ENCODE data around the gene GRIK5.

The GRIK5 gene

DNA sequence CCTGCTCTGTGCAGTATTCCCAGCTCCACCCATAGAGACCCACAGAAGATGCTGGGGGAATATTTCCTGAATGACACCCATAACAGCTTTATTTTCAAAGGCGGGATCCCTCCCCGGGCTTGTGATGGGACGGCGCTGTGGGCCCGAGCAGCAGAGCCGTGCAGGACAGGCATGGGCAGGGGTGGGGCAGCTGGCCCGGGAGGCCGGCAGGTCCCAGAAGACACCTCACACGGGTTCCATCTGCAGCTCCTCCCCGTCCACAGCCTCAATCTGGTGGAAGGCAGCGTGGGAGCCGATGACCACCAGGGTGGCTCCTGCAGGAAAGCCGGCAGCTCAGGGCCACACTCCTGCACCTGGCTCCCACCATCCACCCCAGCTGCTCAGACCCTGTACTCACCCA is 113.4 kb downstream of the GRIK5 start:
- no peak for DNase-seq (ENCODE audit: low read depth in 3 of 3)

GRCh38 chr19:41955521-41955920 is 114.5 kb downstream of the GRIK5 start:
- no peak for DNase-seq (ENCODE audit: low read depth in 3 of 3)

DNA sequence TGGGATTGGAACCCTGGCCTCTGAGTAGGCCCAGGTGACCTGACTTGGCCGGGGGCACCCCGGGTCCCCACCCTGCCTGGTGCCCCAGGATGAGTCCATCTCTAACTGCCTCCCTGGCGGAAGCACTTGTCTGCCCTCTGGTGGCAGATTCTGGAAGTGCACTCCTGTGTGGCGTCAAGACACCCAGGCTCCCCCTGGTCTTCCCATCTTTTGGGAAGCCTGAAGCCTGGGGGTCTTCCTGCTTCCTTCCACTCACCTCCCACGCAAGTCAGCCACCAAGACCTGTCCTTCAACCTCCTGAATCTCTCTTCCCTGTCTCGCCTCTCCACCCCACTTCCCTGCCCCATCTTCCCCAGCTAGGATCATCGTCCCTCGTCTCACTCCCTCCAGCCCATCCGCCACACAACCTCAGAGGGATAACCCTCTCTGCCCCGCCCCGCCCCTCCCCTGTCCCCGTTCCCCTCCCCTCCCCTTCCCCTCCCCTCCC is 118.3 kb downstream of the GRIK5 start:
- DNase-seq (ENCODE audit: low read depth in 3 of 3), result peak; percentile 79 to 87 (median 87)
